ENCODE measurements around the gene MYMX.

DNA sequence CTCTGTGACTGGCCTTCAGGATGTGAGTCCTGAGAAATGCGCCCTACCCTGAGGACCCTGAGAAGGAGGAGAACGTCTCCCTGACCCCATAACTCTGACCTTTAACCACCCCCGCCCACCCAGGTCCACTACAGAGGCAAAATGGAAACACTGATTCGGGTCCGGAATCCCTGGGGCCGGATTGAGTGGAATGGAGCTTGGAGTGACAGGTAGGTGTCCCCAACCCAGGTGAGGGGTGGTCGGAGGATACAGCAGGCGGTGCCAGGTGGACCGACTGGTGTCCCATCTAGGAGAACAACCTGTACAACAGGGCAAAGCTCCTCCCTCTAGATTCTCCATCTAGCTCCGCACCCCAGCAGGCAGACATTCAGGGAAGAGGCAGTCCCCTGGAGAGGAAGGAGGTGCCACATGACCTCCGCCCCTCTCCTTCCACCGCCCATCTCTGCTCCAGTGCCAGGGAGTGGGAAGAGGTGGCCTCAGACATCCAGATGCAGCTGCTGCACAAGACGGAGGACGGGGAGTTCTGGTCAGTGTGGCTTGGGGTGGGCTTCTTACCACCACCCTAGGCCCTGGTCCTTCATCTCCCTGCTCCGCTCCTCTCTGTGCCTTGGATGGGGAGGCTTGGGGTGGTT, 40.5 kb upstream of the MYMX start:
- TF ChIP-seq, protein P1, sequence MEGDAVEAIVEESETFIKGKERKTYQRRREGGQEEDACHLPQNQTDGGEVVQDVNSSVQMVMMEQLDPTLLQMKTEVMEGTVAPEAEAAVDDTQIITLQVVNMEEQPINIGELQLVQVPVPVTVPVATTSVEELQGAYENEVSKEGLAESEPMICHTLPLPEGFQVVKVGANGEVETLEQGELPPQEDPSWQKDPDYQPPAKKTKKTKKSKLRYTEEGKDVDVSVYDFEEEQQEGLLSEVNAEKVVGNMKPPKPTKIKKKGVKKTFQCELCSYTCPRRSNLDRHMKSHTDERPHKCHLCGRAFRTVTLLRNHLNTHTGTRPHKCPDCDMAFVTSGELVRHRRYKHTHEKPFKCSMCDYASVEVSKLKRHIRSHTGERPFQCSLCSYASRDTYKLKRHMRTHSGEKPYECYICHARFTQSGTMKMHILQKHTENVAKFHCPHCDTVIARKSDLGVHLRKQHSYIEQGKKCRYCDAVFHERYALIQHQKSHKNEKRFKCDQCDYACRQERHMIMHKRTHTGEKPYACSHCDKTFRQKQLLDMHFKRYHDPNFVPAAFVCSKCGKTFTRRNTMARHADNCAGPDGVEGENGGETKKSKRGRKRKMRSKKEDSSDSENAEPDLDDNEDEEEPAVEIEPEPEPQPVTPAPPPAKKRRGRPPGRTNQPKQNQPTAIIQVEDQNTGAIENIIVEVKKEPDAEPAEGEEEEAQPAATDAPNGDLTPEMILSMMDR (conservative IDR thresholded peaks at IDR 0.05) = no peak
- no peak for TF ChIP-seq ZFX (IDR thresholded peaks at IDR 0.05)

Data from C4-2B (cell line).